Neural cell (in vitro differentiated cells): ENCODE data around the gene CDK9. TPM values are rescaled to one million over a fixed set of nuclear protein-coding genes. Genes with fewer than 3 reads are reported as not detected.

Experiments
- H2AFZ ChIP-seq: fragments of 200-600, 300-800 bp; sonication (generic), shearing (Covaris generic); 2 replicates; pipeline ENCODE4 v1.6.0; 2014; ENCODE audit warnings: low read depth, mild to moderate bottlenecking, antibody characterized with exemption, low read length, moderate library complexity
- H3F3A ChIP-seq: fragments of 200-600 bp; shearing (Covaris generic); 2 replicates; pipeline ENCODE4 v1.6.1; 2016; ENCODE audit warnings: mild to moderate bottlenecking, moderate library complexity, mixed read lengths, antibody characterized with exemption, low read length; ENCODE audit not compliant: insufficient read depth, poor library complexity, severe bottlenecking
- H3K27ac ChIP-seq: fragments of 200-600, 300-800 bp; sonication (generic), shearing (Covaris generic); 2 replicates; pipeline ENCODE4 v1.5.1; 2014; ENCODE audit warnings: mild to moderate bottlenecking, low read length, moderate library complexity
- H3K27me3 ChIP-seq: fragments of 300-800, 200-600 bp; sonication (generic), shearing (Covaris generic); 2 replicates; pipeline ENCODE4 v1.6.0; 2014; ENCODE audit warnings: mild to moderate bottlenecking, low read depth, low read length, moderate library complexity; ENCODE audit not compliant: insufficient read depth
- H3K36me3 ChIP-seq: fragments of 300-800, 200-600 bp; sonication (generic), shearing (Covaris generic); 2 replicates; pipeline ENCODE4 v1.5.1; 2014; ENCODE audit warnings: mild to moderate bottlenecking, antibody characterized with exemption, low read length, moderate library complexity; ENCODE audit not compliant: insufficient read depth
- H3K4me2 ChIP-seq: fragments of 300-800, 200-600 bp; sonication (generic), shearing (Covaris generic); 2 replicates; pipeline ENCODE4 v1.6.0; 2014; ENCODE audit warnings: mild to moderate bottlenecking, low read length
- H3K4me3 ChIP-seq: fragments of 300-800, 200-600 bp; sonication (generic), shearing (Covaris generic); 2 replicates; pipeline ENCODE4 v1.5.1; 2014; ENCODE audit warnings: mild to moderate bottlenecking, low read length, moderate library complexity
- H3K79me2 ChIP-seq: fragments of 200-600 bp; shearing (Covaris generic); replicated peaks from 2 replicates; pipeline ENCODE4 v1.6.0; 2014; ENCODE audit warnings: mild to moderate bottlenecking, low read length, moderate library complexity; ENCODE audit not compliant: insufficient read depth
- H3K9ac ChIP-seq: fragments of 300-800, 200-600 bp; sonication (generic), shearing (Covaris generic); 2 replicates; pipeline ENCODE4 v1.6.1; 2016; ENCODE audit warnings: mild to moderate bottlenecking, low read length, mixed read lengths
- H3K9me2 ChIP-seq: fragments of 200-600 bp; shearing (Covaris generic); 2 replicates; pipeline ENCODE4 v1.6.1; 2016; ENCODE audit warnings: mild to moderate bottlenecking, low read length, mixed read lengths; ENCODE audit not compliant: insufficient read depth
- H3K9me3 ChIP-seq: fragments of 200-600, 300-800 bp; sonication (generic), shearing (Covaris generic); 2 replicates; pipeline ENCODE4 v1.6.1; 2016; ENCODE audit warnings: mild to moderate bottlenecking, mixed run types, low read length, moderate library complexity, mixed read lengths
- H4K20me1 ChIP-seq: fragments of 200-600 bp; shearing (Covaris generic); 2 replicates; pipeline ENCODE4 v1.6.1; 2016; ENCODE audit warnings: mild to moderate bottlenecking, mixed run types; ENCODE audit not compliant: insufficient read depth
- CTCF ChIP-seq: fragments of 450-650 bp; IDR thresholded peaks from 2 replicates; pipeline ENCODE4 v1.5.1; 2014; ENCODE audit warnings: antibody characterized with exemption, mild to moderate bottlenecking, moderate library complexity; ENCODE audit not compliant: poor library complexity, severe bottlenecking
- EP300 ChIP-seq: fragments of 450-650 bp; conservative IDR thresholded peaks from 2 replicates; pipeline ENCODE4 v1.6.1; 2014; ENCODE audit warnings: antibody characterized with exemption, mild to moderate bottlenecking, moderate library complexity; ENCODE audit not compliant: poor library complexity, severe bottlenecking
- EZH2 ChIP-seq: fragments of 200-600, 300-800 bp; shearing (Covaris generic), sonication (generic); IDR thresholded peaks from 2 replicates; pipeline ENCODE4 v1.6.1; 2014; ENCODE audit warnings: antibody characterized with exemption, low read length, borderline replicate concordance, mild to moderate bottlenecking; ENCODE audit not compliant: insufficient read depth, poor library complexity, severe bottlenecking
- MXI1 ChIP-seq: fragments of 450-650 bp; conservative IDR thresholded peaks from 2 replicates; pipeline ENCODE4 v1.6.1; 2014; ENCODE audit warnings: antibody characterized with exemption, mild to moderate bottlenecking; ENCODE audit not compliant: poor library complexity, severe bottlenecking
- POLR2AphosphoS5 ChIP-seq: IDR thresholded peaks from 2 replicates; pipeline ENCODE4 v1.6.1; 2012
- RAD21 ChIP-seq: fragments of 450-650 bp; conservative IDR thresholded peaks from 2 replicates; pipeline ENCODE4 v1.6.1; 2014; ENCODE audit warnings: antibody characterized with exemption, mild to moderate bottlenecking, moderate library complexity
- REST ChIP-seq: IDR thresholded peaks from 2 replicates; pipeline ENCODE4 v1.6.1; 2012; ENCODE audit warnings: borderline replicate concordance
- SMC3 ChIP-seq: fragments of 450-650 bp; conservative IDR thresholded peaks from 2 replicates; pipeline ENCODE4 v1.6.1; 2014; ENCODE audit warnings: antibody characterized with exemption, mild to moderate bottlenecking, moderate library complexity; ENCODE audit not compliant: poor library complexity
- polyA plus RNA-seq: library from polyadenylated mRNA; depleted of rRNA; stranded (reverse); fragments of >200 nt; gene quantifications from 2 replicates; pipeline ENCODE4 v1.2.3, GENCODE V29; 2014

CDK9 gene
- polyA plus RNA-seq, 1 donor from 2014 or later: 195 TPM

- H3K79me2 ChIP-seq: peaks cover 11% of the 10 kb centered on the region
- H3K4me2 ChIP-seq: no peak overlapping the region
- H4K20me1 ChIP-seq: peaks cover 3% of the 10 kb centered on the region
- H3K9ac ChIP-seq: no peak overlapping the region
- H3K36me3 ChIP-seq: peaks cover 7% of the 10 kb centered on the region
- H3K27ac ChIP-seq: no peak overlapping the region
- no peak for TF ChIP-seq CTCF
- TF ChIP-seq MXI1: no peak
- no peak for TF ChIP-seq SMC3
- TF ChIP-seq EP300: no peak
- no peak for TF ChIP-seq RAD21
- no peak overlapping the region for H3K4me3 ChIP-seq
- no peak overlapping the region for H2AFZ ChIP-seq
- no peaks in the 10 kb centered on the region for H3K27me3 ChIP-seq
- H3K9me2 ChIP-seq: no peaks in the 10 kb centered on the region
- no peaks in the 10 kb centered on the region for H3K9me3 ChIP-seq
- no peaks in the 10 kb centered on the region for H3F3A ChIP-seq
Measured at GRCh38 chr9:127791085-127791484, 5.3 kb downstream of the CDK9 start.

GRCh38 chr9:127792417-127793031 is 6.7 kb downstream of the CDK9 start:
- Histone ChIP-seq H3K9me3 (no peaks in the 10 kb centered on the region), H3K9ac (no peak overlapping the region), H3K79me2 (peaks cover 4% of the 10 kb centered on the region), H3K36me3 (peaks cover 7% of the 10 kb centered on the region), H2AFZ (no peak overlapping the region), H3K9me2 (no peaks in the 10 kb centered on the region), H3K4me2 (no peak overlapping the region), H3F3A (no peaks in the 10 kb centered on the region), H3K27me3 (no peaks in the 10 kb centered on the region), H3K27ac (no peak overlapping the region), H3K4me3 (no peak overlapping the region), H4K20me1 (no peaks in the 10 kb centered on the region)
- TF ChIP-seq REST (no peak), SMC3 (no peak), CTCF (no peak), EP300 (no peak), EZH2 (no peak), POLR2AphosphoS5 (no peak), MXI1 (no peak)
